Left colon (tissue), 2 donors: Measurements from ENCODE around the gene AXL. TPM values are rescaled to one million over a fixed set of nuclear protein-coding genes. Genes with fewer than 3 reads are reported as not detected.
A peak's percentile ranks its signal among the peaks of the same experiment; 100 is the strongest.
"Not testable (repeated sequence)": the region's sequence is repeated elsewhere in the genome, so short reads cannot be mapped to it uniquely, and the experiment has no call there.

Experiments
- ATAC-seq: fragments of 200-7000 bp; cut with Tn5 transposase; one replicate; pipeline ENCODE4 v1.9.1; 2020; ENCODE audit warnings: mild to moderate bottlenecking, moderate library complexity
- DNase-seq, 2 donors: peaks; one replicate each; pipeline ENCODE4 v3.0.0-alpha.2; 2020
- intact Hi-C, 2 donors: fragments of 100-400 bp; cut with DNase I in 1 of 2; cut with micrococcal nuclease in 1 of 2; formaldehyde crosslinking; loops; one replicate each; pipeline versions ENCODE4 v1.11.2 to v1.14.0; 2022; cut with DNase I, micrococcal nuclease
- total RNA-seq, 2 donors: library from RNA; stranded (reverse); fragmentation: NEBNext Ultra II Directional; extraction: Animal tissue kit (Norgen Biotek cat#: 25700); gene quantifications; one replicate each; pipeline ENCODE4 v1.2.1, GENCODE V29; 2021
- donor health status: DM: no; HTN: no; CAD: no.
- donor health status: DM: yes; HTN: yes; CAD: no.

The AXL gene
- total RNA-seq, 2 donors from 2014 or later = 6.3 to 27.4 TPM

- DNase-seq = peak; percentile 76 to 79
- intact Hi-C loops = loop anchor here in 1 of 2 donors (5.0 kb wide), 1 partner anchor 61 kb away; no protein-coding TSS in a partner anchor
- ATAC-seq = peak; percentile 38
Observed at GRCh38 chr19:41263042-41263849, 44.2 kb downstream of the AXL start.

DNA sequence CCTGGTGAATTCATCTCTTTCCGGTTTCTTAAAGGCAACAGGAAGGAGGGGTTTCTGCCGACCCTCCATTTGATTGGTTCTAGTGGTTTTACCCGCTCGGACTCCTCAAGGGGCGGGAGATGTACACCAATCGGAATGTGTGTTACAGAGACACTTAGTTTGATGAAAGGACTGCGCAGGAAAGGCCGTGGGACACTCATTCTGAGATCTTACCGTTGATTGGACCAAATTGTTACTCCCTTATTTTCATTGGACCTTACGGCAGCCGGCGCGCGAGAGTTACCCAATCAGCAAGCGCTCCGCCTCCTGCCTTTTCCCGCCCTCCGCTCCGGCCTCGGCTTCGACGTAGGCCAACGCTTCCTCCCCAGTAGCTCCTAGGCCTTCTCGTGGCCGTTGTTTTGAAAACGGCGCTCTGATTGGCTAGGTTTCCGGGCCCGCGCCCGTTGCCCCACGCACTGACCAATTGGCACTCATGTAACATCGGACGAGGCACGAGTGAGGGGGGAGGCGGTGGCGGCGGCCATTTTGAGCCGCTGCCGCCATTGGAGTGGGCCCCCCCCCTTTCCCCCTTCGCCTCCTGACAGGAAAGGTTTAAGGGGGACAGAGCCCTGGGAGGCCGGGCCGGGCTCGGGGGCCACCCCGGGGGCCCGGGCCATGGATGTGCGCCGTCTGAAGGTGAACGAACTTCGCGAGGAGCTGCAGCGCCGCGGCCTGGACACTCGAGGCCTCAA, 45.0 kb downstream of the AXL start, which contains the start of gene HNRNPUL1:
TSS of gene HNRNPUL1 (plus strand) at position 523 of the 731 bp plus-strand sequence. CDS start at position 655, 132 bp downstream.
- ATAC-seq (peak; percentile 74), DNase-seq (peak; percentile 97 to 99)
- intact Hi-C loops = loop anchor here in 1 of 2 donors (5.0 kb wide), 1 partner anchor 62 kb away; no protein-coding TSS in a partner anchor

- DNase-seq (peak; percentile 57 to 72), ATAC-seq (peak; percentile 4)
- intact Hi-C loops = loop anchor here in 1 of 2 donors (5.0 kb wide), 1 partner anchor 62 kb away; no protein-coding TSS in a partner anchor
Observed at GRCh38 chr19:41264581-41265394, 45.8 kb downstream of the AXL start.

DNA sequence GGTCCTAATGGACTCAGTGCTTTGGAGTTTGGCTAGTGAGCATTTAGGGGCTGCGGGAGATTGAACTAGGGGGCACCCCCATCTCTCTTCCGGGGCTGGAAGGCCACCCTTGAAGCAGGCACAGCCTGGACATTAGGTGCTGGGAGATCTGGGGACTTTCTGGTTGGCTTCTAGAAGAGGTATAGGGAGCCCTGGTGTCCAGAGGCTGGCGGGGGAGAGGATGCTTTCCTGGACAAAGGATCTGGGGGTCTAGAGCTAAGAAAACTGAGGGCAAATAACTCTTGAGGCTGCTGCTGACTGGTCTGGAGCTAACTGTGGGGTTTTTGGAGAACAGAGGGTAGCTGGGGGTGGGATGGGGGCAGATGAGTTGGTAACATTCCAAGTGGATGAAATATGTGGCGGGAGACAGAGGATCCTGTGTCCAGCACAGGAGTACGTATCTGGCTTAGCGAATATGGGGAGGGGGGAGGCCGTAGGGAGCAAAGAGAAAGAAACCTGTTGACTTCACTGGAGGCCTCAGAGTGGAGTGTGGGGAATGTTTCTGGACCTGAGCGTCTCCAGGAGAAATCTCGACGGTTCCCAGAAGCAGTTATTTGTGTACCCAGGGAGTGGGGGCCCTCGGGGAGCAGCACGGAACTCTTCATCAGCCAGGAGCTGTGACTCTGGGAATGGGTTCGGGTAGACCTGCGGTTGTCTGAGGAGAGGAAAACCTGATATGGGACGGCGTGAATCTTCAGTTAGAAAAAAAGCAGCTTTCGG, 46.6 kb downstream of the AXL start:
- ATAC-seq (no peak), DNase-seq (peak; percentile 18 to 34)
- intact Hi-C loops = no loop called here

DNA sequence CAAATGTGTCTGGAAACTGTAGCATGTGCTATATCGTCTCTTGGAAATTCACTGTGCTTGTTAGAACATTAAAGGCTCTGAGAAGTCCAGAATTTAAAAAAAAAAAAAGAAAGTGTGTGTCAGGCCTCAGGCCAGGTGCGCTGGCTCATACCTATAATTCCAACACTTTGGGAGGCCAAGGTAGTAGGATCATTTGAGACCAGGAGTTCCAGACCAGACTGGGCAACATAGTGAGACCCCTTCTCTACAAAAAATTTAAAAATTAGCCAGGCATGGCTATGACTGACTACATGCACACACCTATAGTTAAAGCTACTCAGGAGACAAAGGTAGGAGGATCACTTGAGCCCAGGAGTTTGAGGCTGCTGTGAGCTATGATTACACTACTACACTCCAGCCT, 50.0 kb downstream of the AXL start:
- DNase-seq (no peak), ATAC-seq (no peak)
- intact Hi-C loops = no loop called here

- intact Hi-C loops = no loop called here
- DNase-seq (no peak), ATAC-seq (no peak)
Observed at GRCh38 chr19:41269571-41269970, 50.5 kb downstream of the AXL start.

- intact Hi-C loops = no loop called here
- DNase-seq = no peak
- ATAC-seq = no peak
Observed at GRCh38 chr19:41273076-41273475, 54.1 kb downstream of the AXL start.

- DNase-seq (no peak), ATAC-seq (no peak)
- intact Hi-C loops = no loop called here
Observed at GRCh38 chr19:41274802-41275201, 55.8 kb downstream of the AXL start.

GRCh38 chr19:41276231-41276630, 57.2 kb downstream of the AXL start:
- DNase-seq (no peak), ATAC-seq (no peak)
- intact Hi-C loops = no loop called here

DNA sequence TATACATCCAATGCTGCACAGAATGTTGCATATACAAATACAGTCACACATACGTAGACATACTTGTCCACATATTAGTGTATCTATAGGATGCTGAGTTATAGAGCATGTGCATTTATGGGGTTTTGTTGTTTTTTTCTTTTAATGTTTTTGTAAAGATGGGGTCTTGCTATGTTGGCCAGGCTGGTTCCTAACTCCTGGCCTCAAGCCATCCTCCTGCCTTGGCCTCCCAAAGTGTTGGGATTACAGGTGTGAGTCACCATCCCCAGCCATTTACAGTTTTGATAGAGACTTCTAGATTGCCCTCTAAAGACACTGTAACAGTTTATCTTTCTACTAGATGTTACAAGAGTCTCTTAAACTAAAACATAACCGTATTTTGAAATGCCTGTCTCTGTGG, 59.5 kb downstream of the AXL start:
- ATAC-seq = no peak
- intact Hi-C loops = no loop called here
- no peak for DNase-seq

DNA sequence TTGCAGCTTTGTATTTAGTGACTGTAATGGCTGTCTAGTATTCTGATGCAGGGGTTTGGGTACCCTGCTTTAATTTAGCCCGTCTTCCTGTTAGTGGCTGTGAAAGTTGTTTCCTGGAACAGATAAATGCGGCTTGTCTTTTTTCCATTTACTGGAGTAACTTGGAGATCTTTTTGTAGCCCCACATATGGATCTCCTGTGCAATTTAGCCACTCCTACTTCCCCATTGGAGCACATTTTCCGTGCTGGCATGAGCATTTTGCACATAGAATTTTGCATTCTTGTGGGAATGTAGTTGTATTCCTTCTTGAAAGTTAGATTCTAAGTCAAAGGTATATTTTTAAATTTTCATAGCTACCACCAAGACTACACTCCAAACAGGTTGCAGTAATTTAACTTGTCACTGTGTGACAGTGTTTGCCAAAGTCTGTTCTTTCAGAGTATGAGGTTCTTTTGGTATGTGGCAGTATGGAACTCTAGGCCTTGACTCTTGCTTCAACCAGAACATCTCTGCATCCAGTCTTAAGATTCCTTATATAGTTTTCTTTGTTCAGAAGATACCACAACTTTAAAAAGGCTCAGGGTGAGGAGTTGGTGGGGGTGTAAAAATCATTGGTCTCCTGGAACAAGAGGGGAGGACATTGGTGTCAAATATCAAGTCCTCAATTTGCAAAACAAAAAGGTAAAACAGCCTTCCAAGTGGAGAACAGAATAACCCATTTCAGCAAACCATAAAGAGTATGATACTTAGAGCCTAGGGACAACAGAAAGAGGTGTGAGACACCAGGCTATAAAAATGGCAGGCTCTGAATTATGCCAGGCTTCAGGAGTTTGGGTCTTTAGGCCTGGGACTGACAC, 69.9 kb downstream of the AXL start:
- intact Hi-C loops = no loop called here
- DNase-seq (no peak), ATAC-seq (no peak)

GRCh38 chr19:41289814-41290213, 70.8 kb downstream of the AXL start:
- intact Hi-C loops, ATAC-seq, DNase-seq: not testable (repeated sequence)

DNA sequence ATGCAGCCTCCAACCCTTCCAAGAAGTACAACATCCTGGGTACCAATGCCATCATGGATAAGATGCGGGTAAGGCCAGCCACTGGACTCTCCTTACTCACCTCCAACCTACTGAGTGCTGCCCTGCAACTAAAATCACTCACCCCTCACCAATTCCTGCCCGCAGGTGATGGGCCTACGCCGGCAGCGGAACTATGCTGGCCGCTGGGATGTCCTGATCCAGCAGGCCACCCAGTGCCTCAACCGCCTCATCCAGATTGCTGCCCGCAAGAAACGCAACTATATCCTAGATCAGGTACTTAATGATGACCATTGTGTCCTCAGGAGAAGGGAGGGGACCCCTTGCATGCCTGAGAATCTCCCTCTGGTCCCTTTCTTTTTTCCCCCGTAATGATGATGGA, 75.4 kb downstream of the AXL start:
- ATAC-seq = no peak
- intact Hi-C loops = no loop called here
- DNase-seq = no peak

DNA sequence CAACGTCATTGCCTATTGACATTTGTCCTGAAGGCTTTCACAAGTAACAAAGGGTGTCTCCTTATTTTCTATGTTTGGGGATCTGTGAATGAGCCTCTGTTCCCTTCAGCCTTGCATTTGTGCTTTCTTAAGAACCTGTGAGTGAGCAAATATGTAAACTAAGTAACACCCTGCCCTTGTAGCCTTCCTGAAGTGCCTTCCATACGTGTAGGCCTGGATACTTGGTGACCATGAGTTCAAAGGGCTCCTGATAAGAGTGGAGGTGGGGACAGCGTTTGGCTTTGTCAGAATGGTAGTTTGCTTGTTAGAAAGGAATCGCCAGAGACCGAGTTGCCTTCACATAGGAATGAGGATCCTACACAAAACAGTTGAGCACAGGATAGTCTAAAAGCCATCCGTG, 76.5 kb downstream of the AXL start:
- intact Hi-C loops = no loop called here
- ATAC-seq = no peak

DNA sequence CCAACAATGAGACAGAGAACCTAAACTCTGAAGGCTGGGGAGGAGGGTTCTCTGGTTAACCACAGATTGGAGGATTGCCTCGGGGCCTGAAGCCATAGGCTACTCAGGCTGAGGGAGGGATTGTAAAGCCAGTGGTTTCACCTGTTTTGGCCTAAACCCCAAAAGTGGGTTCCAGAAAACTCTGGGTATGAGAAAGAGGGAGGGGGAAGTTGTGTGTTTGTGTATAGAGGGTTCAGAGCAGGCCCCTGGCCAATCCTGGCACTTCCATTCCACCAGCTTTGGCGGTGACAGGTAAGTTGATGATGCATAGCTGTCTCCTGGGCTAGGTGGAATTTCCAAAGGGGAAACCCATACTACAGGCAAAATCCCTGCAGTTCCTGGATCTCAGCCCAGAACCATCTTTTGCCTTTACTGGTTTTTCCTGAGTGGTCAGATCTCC, 77.4 kb downstream of the AXL start:
- DNase-seq = no peak
- no peak for ATAC-seq
- intact Hi-C loops = no loop called here

More for the DNA sequence above, 76.5 kb downstream of the AXL start:
- no peak for DNase-seq

DNA sequence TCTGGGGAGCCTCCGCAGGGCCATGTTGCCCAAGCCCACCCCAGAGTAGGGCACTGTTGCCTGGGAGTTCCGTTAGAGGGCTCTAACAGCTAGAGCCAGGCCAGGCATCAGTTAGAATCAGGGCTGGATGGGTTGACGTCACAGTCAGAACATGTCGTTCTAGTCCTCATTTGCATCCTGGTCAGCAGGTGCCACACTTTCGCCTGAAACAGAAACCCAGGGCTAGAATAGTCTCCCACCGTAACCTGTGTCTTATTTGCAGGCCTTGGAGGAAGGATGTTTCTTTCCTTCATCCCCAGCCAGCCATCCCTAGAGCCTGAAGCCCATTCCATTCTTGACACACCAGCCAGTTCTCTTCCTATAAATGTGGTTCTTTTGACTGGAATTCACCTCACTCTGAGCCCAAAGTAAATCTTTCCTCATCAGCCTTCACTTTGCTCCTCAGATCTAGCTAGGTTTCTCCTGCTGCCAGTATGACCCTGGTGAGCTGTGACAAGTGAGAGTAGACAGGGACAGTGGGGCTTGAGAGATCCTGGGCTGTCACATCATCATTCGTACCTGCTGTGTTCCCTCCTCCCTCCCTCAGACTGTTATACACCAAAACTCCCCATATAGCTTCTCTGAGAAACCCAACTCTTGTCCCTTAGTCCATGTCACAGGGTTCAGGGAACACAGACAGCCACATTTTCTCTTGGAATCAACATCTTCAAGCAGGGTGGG, 78.8 kb downstream of the AXL start:
- intact Hi-C loops = no loop called here
- DNase-seq (peak in 1 of 2 donors; percentile 64), ATAC-seq (peak; percentile 18)
